ENCODE results near the gene MAP1B.

Gene MAP1B

GRCh38 chr5:72134226-72134899, 27.1 kb downstream of the MAP1B start:
- peak; percentile 68 for DNase-seq

GRCh38 chr5:72137826-72138409, 30.6 kb downstream of the MAP1B start:
- DNase-seq, result no peak

GRCh38 chr5:72138943-72139521, 31.8 kb downstream of the MAP1B start:
- peak; percentile 96 for DNase-seq

GRCh38 chr5:72140711-72141110, 33.4 kb downstream of the MAP1B start:
- no peak for DNase-seq

- DNase-seq, result peak; percentile 93
Observed at GRCh38 chr5:72141440-72142355, 34.4 kb downstream of the MAP1B start.

GRCh38 chr5:72144762-72145161, 37.5 kb downstream of the MAP1B start:
- no peak for DNase-seq

GRCh38 chr5:72145348-72145747, 38.1 kb downstream of the MAP1B start:
- DNase-seq, result no peak

GRCh38 chr5:72146056-72146455, 38.8 kb downstream of the MAP1B start:
- DNase-seq, result no peak

GRCh38 chr5:72147569-72147968, 40.3 kb downstream of the MAP1B start:
- no peak for DNase-seq

- DNase-seq, result no peak
Observed at GRCh38 chr5:72149742-72150141, 42.5 kb downstream of the MAP1B start.

GRCh38 chr5:72151169-72151568, 43.9 kb downstream of the MAP1B start:
- peak; percentile 73 for DNase-seq

- DNase-seq, result peak; percentile 45
Observed at GRCh38 chr5:72151646-72152045, 44.4 kb downstream of the MAP1B start.

- DNase-seq, result peak; percentile 80
Observed at GRCh38 chr5:72152545-72152944, 45.3 kb downstream of the MAP1B start.

GRCh38 chr5:72153551-72153950, 46.3 kb downstream of the MAP1B start:
- no peak for DNase-seq

GRCh38 chr5:72154076-72154756, 46.9 kb downstream of the MAP1B start:
- no peak for DNase-seq

- peak; percentile 98 for DNase-seq
Observed at GRCh38 chr5:72156946-72157624, 49.8 kb downstream of the MAP1B start.

GRCh38 chr5:72157625-72157962, 50.3 kb downstream of the MAP1B start:
- DNase-seq, result no peak

GRCh38 chr5:72159501-72159911, 52.2 kb downstream of the MAP1B start:
- peak; percentile 51 for DNase-seq

GRCh38 chr5:72160329-72160728, 53.1 kb downstream of the MAP1B start:
- peak; percentile 83 for DNase-seq

- DNase-seq, result peak; percentile 70
Observed at GRCh38 chr5:72160959-72161358, 53.7 kb downstream of the MAP1B start.

- DNase-seq, result no peak
Observed at GRCh38 chr5:72161951-72162350, 54.7 kb downstream of the MAP1B start.

GRCh38 chr5:72163349-72163983, 56.2 kb downstream of the MAP1B start:
- DNase-seq, result peak; percentile 50
